HepG2 (cell line): Measurements from ENCODE around the gene TEX19. TPM values are rescaled to one million over a fixed set of nuclear protein-coding genes. Genes with fewer than 3 reads are reported as not detected.

Source experiments
- ATF7 ChIP-seq, 2 experiments: fragments of 450-650 bp in 1 of 2; sonication (generic) in 1 of 2; formaldehyde crosslinking in 1 of 2; IDR thresholded peaks; 2 replicates each; pipeline versions ENCODE4 v1.4.0 to v1.6.1; 2016 to 2020; ENCODE audit warnings: antibody characterized with exemption in 1 of 2, mild to moderate bottlenecking in 1 of 2, missing genetic modification reagents in 1 of 2
- CBX1 ChIP-seq: IDR thresholded peaks from one replicate; pipeline ENCODE4 v1.6.1; 2016; ENCODE audit warnings: antibody characterized with exemption, low read depth
- CHCHD3 ChIP-seq: sonication (generic); formaldehyde crosslinking; IDR thresholded peaks from 2 replicates; pipeline ENCODE4 v1.8.0; 2022; ENCODE audit warnings: mild to moderate bottlenecking, missing genetic modification reagents, moderate library complexity
- EP300 ChIP-seq, 3 experiments: sonication (generic) in 1 of 3; formaldehyde crosslinking in 1 of 3; IDR thresholded peaks; 2 replicates each; pipeline versions ENCODE4 v1.5.1 to v1.6.1; 2011 to 2020; ENCODE audit warnings: low read depth in 2 of 3, low read length in 2 of 3, borderline replicate concordance in 1 of 3, improper control_type of control experiment in 1 of 3, mild to moderate bottlenecking in 1 of 3, missing genetic modification reagents in 1 of 3, moderate library complexity in 1 of 3
- FOXC1 ChIP-seq: sonication (generic); formaldehyde crosslinking; IDR thresholded peaks from 2 replicates; pipeline ENCODE4 v1.8.0; 2022; ENCODE audit warnings: mild to moderate bottlenecking, missing genetic modification reagents, borderline replicate concordance
- HES4 ChIP-seq: sonication (generic); formaldehyde crosslinking; IDR thresholded peaks from 2 replicates; pipeline ENCODE4 v1.9.0; 2021; ENCODE audit warnings: mild to moderate bottlenecking, missing genetic modification reagents, borderline replicate concordance
- HHEX ChIP-seq: IDR thresholded peaks from 2 replicates; pipeline ENCODE4 v1.6.1; 2016; ENCODE audit warnings: control low read depth
- HOMEZ ChIP-seq: IDR thresholded peaks from 2 replicates; pipeline ENCODE4 v1.6.1; 2016; ENCODE audit warnings: low read depth
- REST ChIP-seq, 2 experiments: IDR thresholded peaks; 2 replicates each; pipeline ENCODE4 v1.6.1; 2011 to 2012; ENCODE audit warnings: low read length in 2 of 2, borderline replicate concordance in 1 of 2, low read depth in 1 of 2, mild to moderate bottlenecking in 1 of 2, moderate library complexity in 1 of 2
- SOX13 ChIP-seq, 3 experiments: fragments of 450-650 bp in 1 of 3; sonication (generic) in 1 of 3; formaldehyde crosslinking in 1 of 3; IDR thresholded peaks in 2 of 3; conservative IDR thresholded peaks in 1 of 3; 2 replicates each; pipeline versions ENCODE4 v1.5.0 to v1.6.1; 2016 to 2020; ENCODE audit warnings: antibody characterized with exemption in 1 of 3, mild to moderate bottlenecking in 1 of 3, missing compliant biosample characterization in 1 of 3, missing genetic modification reagents in 1 of 3, moderate library complexity in 1 of 3
- SOX6 ChIP-seq, 2 experiments: fragments of 450-650 bp in 1 of 2; sonication (generic) in 1 of 2; formaldehyde crosslinking in 1 of 2; IDR thresholded peaks; 2 replicates each; pipeline versions ENCODE4 v1.4.0 to v1.6.1; 2017 to 2020; ENCODE audit warnings: antibody characterized with exemption in 1 of 2, mild to moderate bottlenecking in 1 of 2, missing genetic modification reagents in 1 of 2
- TRAFD1 ChIP-seq: sonication (generic); formaldehyde crosslinking; IDR thresholded peaks from 2 replicates; pipeline ENCODE4 v1.5.1; 2020; ENCODE audit warnings: missing genetic modification reagents, mild to moderate bottlenecking, borderline replicate concordance
- YY1 ChIP-seq: IDR thresholded peaks from 2 replicates; pipeline ENCODE4 v1.6.1; 2011; ENCODE audit warnings: low read length, low read depth, moderate library complexity, mild to moderate bottlenecking; ENCODE audit not compliant: insufficient read depth, insufficient replicate concordance
- ZBTB42 ChIP-seq: sonication (generic); formaldehyde crosslinking; IDR thresholded peaks from 2 replicates; pipeline ENCODE4 v1.5.0; 2020; ENCODE audit warnings: mild to moderate bottlenecking, missing genetic modification reagents
- ZNF17 ChIP-seq: sonication (generic); formaldehyde crosslinking; IDR thresholded peaks from 2 replicates; pipeline ENCODE4 v1.5.0; 2020; ENCODE audit warnings: mild to moderate bottlenecking, missing genetic modification reagents
- ZNF350 ChIP-seq: sonication (generic); formaldehyde crosslinking; IDR thresholded peaks from 2 replicates; pipeline ENCODE4 v1.4.0; 2020; ENCODE audit warnings: mild to moderate bottlenecking, low read depth, missing genetic modification reagents, borderline replicate concordance
- ZNF354B ChIP-seq: sonication (generic); formaldehyde crosslinking; IDR thresholded peaks from 2 replicates; pipeline ENCODE4 v1.8.0; 2022; ENCODE audit warnings: mild to moderate bottlenecking, missing genetic modification reagents
- ZNF382 ChIP-seq: sonication (generic); formaldehyde crosslinking; IDR thresholded peaks from 2 replicates; pipeline ENCODE4 v1.5.0; 2020; ENCODE audit warnings: missing genetic modification reagents, mild to moderate bottlenecking, borderline replicate concordance
- ZNF746 ChIP-seq: sonication (generic); formaldehyde crosslinking; IDR thresholded peaks from 2 replicates; pipeline ENCODE4 v1.8.0; 2022; ENCODE audit warnings: mild to moderate bottlenecking, missing genetic modification reagents
- polyA plus RNA-seq, 8 experiments: library from polyadenylated mRNA; depleted of rRNA in 3 of 8; stranded (reverse) in 7 of 8; unstranded in 1 of 8; fragments of >200 nt; fragmentation: Illumina TruSeq in 4 of 8; extraction: Trizol in 4 of 8; gene quantifications; 2 replicates each; pipeline versions ENCODE4 v1.2.1 to v1.2.3, GENCODE V29; 2011 to 2016; ENCODE audit warnings: low read depth in 4 of 8, missing spikeins in 1 of 8, mixed read lengths in 1 of 8; ENCODE audit not compliant: insufficient read depth in 1 of 8
- total RNA-seq, 5 experiments: library from RNA; depleted of rRNA; stranded (reverse); fragments of >200 nt; fragmentation: Illumina TruSeq; extraction: Trizol; gene quantifications; 2 replicates each; pipeline ENCODE4 v1.2.3, GENCODE V29; 2016; ENCODE audit warnings: low read depth in 1 of 5

Gene TEX19
- total and polyA plus RNA-seq, 2 of the 13 experiments (the other 11 are each of a cell fraction or from before 2014, with no cell fraction given) = 1.3 to 6.0 TPM

- TF ChIP-seq TRAFD1 (0 out of 2 replicates have a peak, but pooled peaks have one; percentile 21), SOX13 (IDR thresholded peaks at IDR 0.05) (peak; percentile 75; the same call in 1 of the 2 replicates), SOX13 (CRISPR knock-in tag; conservative IDR thresholded peaks at IDR 0.05 in 1 of 2, IDR thresholded peaks at IDR 0.05 in 1 of 2) (peak in 1 of 2 experiments; percentile 66; a peak in 2 of 4 replicates), REST (IDR thresholded peaks at IDR 0.05; ENCODE audit: borderline replicate concordance in 1 of 2, low read depth in 1 of 2, low read length in 2 of 2) (no peak), YY1 (no peak), ZNF17 (CRISPR knock-in tag) (no peak), EP300 (IDR thresholded peaks at IDR 0.05; ENCODE audit: low read depth in 2 of 2, low read length in 2 of 2) (peak in 1 of 2 experiments; percentile 87; a peak in 3 of 4 replicates), EP300 (CRISPR knock-in tag; IDR thresholded peaks at IDR 0.05; ENCODE audit: borderline replicate concordance) (peak; percentile 75), HOMEZ (CRISPR knock-in tag) (peak; percentile 81; the same call in 1 of the 2 replicates), HES4 (CRISPR knock-in tag) (no peak; the same call in 1 of the 2 replicates), ATF7 (IDR thresholded peaks at IDR 0.05) (peak; percentile 68), ATF7 (CRISPR knock-in tag; IDR thresholded peaks at IDR 0.05) (peak; percentile 96), HHEX (CRISPR knock-in tag) (peak; percentile 40; the same call in 1 of the 2 replicates), FOXC1 (CRISPR knock-in tag) (peak; percentile 86; the same call in 1 of the 2 replicates), CBX1 (no peak), ZNF382 (no peak), ZNF354B (CRISPR knock-in tag) (peak; percentile 93), ZNF746 (peak; percentile 97), ZNF350 (CRISPR knock-in tag) (peak; percentile 92; the same call in 1 of the 2 replicates), ZBTB42 (CRISPR knock-in tag) (peak; percentile 96), SOX6 (IDR thresholded peaks at IDR 0.05) (no peak), SOX6 (CRISPR knock-in tag; IDR thresholded peaks at IDR 0.05) (peak; percentile 95), CHCHD3 (peak; percentile 89; the same call in 1 of the 2 replicates)
Measured at GRCh38 chr17:82328141-82328993, 30.7 kb upstream of the TEX19 start (continued).
